ENCODE data around the gene INCENP. TPM values are rescaled to one million over a fixed set of nuclear protein-coding genes. Genes with fewer than 3 reads are reported as not detected.

Gene INCENP
- 155 and 163 TPM in 2 replicates for total RNA-seq

DNA sequence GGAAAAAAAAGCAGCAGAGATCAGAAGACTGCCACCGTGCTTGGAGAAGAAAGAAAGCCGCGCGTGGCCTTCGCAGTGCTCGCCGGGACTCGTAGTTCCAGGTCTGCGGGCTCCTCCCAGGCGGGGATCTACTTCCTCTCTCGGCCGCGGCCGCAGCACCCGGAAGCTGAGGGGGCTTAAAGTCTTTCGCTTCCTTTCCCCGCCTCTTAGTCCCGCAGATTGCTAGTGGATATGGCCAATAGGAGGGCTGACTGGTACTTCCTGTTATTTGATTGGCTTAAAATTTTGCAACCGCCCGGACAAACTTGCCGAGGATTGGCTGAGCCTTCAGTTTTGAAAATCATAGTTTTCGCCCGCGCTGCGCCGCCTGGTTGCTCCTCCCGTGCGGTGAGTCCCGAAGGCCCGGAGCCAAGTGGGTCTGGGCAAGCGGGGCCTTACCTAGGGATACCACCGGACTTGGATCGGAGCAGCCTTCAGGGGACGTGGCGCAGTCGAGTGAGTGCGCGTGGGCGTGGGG is at the start of gene INCENP:
Gene INCENP, plus strand, starts transcription at position 343 of the 517 bp plus-strand sequence. CDS start 4,151 bp downstream, outside the sequence.
- intact Hi-C loops (cut with micrococcal nuclease) = loop anchor here (1.0 to 10.0 kb wide), 6 partner anchors 11 to 431 kb away; partner anchors contain the start of genes FEN1, FTH1 and TMEM258

DNA sequence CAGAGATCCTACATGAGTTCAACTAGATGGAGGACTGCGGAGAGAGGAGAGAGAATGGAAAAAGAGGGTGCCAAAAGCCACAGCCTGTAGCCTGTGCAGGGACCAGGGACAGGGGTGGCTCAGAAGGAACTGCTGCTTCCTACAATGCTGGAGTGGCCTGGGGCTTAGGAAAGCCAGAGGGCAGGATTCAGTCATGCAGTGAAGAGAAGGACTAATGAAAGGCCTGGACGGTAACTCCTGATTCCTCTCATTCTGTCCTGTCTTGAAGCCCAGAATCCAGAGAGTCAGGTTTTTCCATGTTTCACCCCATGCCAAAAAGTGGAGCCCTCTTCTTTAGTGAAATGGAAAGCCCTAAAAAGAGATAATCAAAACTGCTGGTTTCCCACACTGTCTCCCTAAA is 48.4 kb upstream of the INCENP start:
- intact Hi-C loops (cut with micrococcal nuclease) = no loop called here

DNA sequence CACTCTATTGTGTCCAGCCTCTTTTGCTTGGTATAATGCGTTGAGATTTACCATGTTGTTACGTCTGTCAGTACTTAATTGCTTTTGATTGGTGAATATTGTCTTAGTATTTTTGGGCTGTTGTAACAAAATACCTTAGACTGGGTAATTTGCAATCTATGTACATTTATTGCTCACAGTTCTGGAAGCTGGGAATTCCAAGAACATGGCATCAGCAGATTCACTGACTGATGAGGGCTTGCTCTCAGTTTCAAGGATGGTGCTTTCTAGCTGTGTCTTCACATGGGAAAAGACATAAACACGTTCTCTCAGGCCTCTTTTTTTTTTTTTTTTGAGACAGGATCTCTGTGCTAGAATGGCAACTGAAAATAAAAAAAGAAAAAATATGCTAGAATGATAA is 46.7 kb upstream of the INCENP start:
- intact Hi-C loops (cut with micrococcal nuclease) = no loop called here

DNA sequence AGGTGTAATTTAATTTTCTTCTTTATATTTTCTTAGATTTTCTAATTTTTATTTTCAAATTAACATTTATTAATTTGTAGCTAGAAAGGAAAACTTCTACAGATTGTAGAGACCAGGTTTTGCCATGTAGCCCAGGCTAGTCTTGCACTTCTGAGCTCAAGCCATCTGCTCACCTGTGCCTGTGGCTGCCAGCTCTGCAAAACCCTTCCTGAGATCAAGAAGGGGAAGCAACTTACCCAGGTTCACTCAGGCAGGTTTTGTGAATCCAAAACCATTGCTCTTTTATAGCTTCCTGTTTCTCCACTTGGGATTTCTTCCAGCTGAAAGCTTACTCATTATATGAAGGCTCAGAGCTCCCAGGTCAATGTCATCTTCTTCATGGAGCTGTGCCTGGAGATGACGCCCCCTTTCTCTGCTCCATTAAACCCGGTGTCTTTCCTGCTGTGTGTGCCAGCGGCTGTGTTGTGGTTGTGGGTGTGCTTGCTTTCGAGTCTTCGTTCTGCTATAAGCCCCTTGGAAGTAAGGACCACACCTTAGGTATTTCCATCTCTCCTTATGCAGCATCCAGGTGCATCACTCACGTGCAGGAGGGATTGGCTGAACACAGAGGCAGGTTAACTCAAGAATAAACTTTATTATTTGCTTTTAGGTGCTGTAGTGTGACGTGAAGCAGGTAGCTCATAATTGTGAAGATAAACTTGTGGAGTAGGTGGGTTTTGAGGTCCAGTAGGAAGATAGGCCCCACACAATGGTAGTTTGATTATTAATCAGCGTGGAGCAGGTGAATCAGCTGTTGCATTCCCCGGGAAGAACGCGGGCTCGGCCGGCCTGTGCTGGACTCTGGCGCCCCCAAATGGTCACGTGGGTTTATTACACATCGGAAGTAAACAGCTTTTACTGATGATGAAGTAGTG is 42.2 kb upstream of the INCENP start:
- intact Hi-C loops (cut with micrococcal nuclease) = loop anchor here (1.0 to 5.0 kb wide), 2 partner anchors 134 to 182 kb away; no protein-coding TSS in a partner anchor

DNA sequence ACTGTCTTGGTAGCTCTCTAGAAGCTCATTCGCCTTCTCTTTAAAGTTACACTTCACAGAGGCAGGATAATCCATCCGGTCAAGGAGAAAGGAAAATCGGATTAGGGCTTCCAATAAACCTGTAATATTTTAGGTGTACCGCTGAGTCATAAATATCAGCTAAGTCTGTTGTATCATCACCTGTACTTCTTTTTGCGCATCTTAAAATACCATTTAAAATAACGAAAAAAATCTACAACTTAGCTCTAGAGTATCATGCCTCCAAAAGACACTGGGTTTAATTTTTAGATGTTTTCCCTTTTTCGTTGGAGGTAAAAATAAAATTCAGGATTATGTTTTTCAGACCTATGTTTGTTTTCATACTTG is 41.5 kb upstream of the INCENP start:
- intact Hi-C loops (cut with micrococcal nuclease) = loop anchor here (1.0 to 5.0 kb wide), 2 partner anchors 135 to 183 kb away; no protein-coding TSS in a partner anchor

DNA sequence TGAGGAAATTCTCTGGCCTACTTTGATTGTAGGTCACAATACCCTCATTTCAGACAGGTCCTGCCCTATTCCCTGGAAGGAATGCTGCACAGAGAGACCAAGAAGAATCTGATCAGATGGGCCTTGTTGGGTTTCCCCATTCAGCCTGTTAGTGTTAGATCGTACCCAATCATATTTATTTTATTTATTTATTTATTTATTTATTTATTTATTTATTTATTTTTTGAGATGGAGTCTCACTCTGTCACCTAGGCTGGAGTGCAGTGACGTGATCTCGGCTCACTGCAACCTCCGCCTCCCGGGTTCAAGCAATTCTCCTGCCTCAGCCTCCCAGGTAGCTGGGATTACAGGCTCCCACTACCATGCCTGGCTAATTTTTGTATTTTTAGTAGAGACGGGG is 39.0 kb upstream of the INCENP start:
- intact Hi-C loops (cut with micrococcal nuclease) = loop anchor here (5.0 kb wide), 1 partner anchor 138 kb away; no protein-coding TSS in a partner anchor

DNA sequence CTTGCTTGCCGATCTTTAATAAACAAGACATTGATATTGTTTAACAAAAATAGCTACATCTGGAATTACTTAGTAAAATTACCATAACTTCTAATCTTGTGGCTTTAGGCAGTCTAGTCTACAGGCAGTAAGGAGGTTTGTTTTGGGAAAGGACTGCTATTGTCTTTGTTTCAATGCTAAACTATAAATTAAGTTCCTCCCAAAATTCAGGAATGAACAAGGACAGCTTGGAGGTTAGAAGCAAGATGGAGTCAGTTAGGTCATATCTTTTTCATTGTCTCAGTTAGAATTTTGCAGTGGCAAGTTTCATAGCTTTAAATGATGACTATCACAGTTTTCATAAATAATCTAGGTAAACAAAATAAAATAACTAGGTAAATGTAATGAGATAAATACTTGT is 36.1 kb upstream of the INCENP start:
- intact Hi-C loops (cut with micrococcal nuclease) = no loop called here

DNA sequence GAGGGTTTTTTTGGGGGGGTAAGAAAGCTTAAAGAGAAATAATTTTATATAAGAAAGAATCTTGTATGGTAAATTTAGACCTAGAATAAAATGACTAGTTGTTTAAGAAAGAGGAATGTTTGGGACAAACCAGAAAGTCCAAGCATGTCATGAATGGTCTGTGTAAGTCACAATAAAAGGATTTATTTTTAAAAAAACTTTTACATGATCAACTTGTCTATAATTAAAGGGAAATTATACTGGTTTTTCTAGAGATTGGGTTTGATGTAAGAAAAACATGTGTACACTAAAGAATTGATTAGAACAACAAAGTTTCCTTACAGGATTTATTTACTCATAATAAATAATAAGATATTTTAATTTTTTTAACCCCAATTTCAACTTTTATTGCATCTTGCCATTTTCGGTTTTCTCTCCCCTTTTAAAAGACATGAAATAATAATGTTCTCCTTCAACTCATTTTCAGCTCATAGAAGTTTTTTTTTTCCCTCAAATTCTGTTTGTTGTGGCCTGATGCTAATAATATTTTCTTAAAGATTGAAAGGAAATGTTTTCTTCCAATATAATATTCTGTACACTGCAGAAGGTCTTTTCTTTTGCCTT is 35.4 kb upstream of the INCENP start:
- intact Hi-C loops (cut with micrococcal nuclease) = no loop called here

DNA sequence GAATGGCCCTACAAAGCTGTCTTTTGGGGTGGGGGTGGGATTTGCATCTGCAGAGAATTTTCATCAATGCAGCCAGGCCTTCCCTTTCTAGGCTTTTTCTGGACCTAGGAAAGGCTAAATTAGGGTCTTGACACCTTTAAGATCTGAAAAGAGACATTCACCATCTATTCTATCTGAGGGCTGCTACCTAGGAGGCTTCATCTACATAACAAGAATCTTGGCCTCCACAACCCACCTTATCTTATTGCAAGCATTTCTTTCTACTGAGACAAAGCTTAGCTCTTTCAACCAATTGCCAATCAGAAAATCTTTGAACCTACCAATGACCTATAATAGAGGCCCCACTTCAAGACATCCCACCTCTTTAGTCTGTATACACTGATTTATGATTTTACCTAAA is 20.7 kb upstream of the INCENP start:
- intact Hi-C loops (cut with micrococcal nuclease) = no loop called here

DNA sequence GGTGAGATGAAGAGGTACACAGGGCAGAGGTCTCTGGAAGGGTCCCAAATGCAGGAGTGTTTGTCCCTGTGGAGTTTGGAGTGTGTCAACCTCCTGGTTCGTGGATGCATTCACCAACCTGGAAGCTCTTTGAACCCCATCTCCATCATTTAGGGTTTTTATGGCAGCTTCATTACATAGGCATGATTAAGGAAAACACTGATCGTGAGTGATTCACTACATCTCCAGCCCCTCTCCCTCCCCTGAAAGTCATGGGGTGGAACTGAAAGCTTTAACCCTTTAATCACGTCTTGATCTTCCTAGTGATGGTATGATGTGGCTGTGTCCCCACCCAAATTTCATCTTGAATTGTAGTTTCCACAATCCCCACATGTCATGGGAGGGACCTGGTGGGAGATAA is 19.8 kb upstream of the INCENP start:
- intact Hi-C loops (cut with micrococcal nuclease) = no loop called here

DNA sequence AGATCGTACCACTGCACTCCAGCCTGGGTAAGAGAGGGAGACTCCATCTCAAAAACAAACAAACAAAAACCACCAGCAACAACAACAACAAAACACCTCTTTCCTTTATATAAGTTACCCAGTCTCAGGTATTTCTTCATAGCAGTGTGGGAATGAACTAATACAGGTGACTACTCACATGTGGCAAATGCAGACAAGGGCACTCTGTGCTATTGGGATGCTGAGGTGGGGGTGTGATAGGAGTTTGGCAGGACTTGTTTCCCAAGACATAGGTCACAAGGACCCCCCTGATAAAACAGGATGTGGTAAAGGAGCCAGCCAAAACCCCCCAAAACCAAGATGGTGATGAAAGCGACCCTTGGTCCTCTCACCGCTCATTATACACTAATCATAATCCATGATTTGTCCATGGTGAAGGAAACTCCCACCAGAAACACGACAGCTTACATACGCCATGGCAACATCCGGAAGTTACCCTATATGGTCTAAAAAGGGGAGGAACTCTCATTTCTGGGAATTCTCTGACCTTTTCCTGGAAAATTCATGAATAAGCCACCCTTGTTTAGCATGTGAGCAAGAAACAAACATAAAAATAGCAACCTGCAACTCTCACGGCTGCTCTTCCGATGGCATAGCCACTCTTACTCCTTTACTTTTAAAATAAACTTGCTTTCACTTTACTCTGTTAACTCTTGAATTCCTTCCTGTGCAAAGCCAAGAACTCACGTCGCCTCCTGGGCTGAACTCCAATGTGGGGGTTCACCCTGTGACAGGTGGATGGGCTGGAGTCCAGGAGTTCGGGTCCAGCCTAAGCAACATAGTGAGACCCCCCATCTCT is 18.8 kb upstream of the INCENP start:
- intact Hi-C loops (cut with micrococcal nuclease) = loop anchor here (1.0 to 5.0 kb wide), 3 partner anchors 138 to 313 kb away; partner anchors contain the start of genes FEN1, FTH1 and TMEM258

DNA sequence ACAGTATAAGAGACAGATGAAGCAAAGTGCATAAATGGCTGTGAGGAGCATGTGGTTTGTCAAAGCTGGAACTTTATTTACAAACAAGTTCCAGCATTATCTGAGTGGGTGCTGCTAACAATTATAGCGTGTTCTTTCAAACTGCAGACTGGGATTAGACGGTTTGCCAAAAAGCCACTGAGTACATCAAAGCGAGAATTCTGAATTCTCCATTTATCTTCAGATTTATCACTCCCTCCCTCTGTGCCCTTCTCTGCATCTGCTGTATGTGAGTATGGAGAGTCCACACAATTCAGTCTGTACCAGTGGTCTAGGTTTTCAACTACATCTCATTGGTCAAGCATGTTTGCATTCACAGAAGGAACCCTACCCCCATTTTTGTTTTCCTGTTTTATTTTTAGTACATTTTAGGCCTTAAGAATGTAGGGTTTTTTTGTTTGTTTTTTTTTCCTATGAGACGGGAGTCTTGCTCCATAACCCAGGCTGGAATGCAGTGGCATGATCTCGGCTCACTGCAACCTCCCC is 18.1 kb upstream of the INCENP start:
- intact Hi-C loops (cut with micrococcal nuclease) = loop anchor here (1.0 to 5.0 kb wide), 3 partner anchors 138 to 313 kb away; partner anchors contain the start of genes FEN1, FTH1 and TMEM258

DNA sequence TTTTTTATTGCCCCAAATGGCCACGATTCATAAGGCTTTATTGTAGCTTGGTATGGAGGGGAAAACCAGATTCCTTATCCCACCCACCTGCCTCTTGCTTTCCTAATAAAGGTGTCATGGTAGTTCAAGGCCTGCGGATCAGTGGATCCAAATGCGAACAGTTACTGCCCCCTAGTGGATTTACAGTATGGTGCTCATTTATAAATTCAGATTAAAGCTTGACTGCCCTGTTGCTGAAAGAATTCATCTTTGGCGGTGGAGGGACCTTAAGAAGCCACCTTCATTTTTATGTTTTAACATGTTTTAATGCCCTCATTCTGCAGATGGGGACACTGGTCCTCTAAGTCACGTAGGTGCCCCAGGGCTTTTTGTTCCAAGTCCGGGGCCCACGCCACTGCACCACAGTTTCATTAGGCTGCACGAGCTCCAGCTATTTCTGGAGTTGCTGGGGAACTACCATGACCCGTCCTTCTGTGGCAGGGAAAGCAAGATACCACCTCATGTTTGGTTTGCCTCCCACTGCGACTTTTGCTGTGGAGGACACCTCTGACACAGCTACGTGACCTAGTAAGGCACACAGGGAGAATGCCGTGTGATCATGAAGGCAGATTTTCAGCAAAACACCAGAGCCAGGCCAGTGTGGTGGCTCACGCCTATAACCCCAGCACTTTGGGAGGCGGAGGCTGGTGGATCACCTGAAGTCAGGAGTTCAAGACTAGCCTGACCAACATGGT is 15.6 kb upstream of the INCENP start:
- intact Hi-C loops (cut with micrococcal nuclease) = loop anchor here (1.0 to 5.0 kb wide), 4 partner anchors 161 to 316 kb away; partner anchors contain the start of genes FEN1 and TMEM258

DNA sequence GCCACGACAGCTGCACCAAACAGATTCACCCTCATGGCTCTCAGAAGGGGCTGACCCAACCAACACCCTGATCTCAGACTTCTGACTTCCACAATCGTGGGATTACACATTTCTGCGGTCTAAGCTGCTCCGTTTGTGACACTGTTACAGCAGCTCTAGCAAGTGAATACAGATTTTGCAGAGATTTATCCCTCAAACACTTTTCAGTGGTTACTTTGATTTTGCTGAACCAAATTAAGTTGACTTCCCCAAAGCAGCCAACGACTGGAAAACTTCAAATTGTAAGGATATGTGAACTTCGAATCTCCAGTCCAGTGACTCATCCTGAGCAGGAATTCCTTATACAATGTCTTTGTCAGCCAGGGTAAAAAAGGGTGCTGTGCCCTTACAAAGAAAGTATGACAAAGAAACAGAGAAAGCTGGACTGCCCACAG is 14.8 kb upstream of the INCENP start:
- intact Hi-C loops (cut with micrococcal nuclease) = loop anchor here (1.0 to 5.0 kb wide), 4 partner anchors 162 to 317 kb away; partner anchors contain the start of genes FEN1 and TMEM258

DNA sequence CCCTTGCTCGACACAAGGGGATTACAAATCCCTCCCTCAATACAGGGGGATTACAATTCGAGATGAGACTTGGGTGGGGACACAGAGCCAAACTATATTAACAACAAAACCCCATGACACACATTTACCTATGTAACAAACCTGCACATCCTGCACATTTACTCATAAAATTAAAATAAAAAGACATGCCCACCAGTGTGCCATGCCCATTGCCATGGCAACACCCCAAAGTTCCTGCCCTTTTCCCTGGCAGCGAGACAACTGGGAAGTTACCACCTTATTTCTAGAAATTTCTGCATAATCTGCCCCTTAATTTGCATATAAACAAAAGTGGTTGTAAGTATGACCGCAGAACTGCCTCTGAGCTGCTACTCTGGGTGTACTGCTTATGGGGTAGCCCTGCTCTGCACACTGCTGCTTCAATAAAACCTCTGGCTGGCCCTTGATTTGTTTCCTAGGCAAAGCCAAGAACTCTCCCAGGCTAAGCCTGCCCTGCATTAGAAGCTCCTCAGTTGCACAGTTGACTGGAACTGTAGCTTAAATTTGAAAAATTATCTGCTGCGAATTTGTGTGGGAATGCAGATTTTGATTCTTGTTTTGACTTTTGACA is 8.6 kb upstream of the INCENP start:
- intact Hi-C loops (cut with micrococcal nuclease) = no loop called here

DNA sequence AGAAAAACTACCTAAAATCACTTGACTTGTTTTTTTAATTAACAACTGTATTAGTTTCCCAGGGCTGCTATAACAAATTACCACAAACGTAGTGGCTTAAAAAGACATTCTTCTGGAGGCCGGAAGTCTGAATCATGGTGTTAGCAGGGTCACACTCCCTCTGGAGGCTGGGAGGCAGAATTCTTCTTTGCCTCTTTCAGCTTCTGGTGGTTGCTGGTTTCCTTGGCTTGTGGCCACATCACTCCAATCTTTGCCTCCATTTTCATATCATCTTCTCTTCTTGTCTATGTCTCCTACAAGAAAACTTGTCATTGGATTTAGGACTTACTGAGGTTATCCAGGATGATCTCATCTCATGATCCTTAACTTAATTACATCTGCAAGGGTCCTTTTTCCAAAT is 7.4 kb upstream of the INCENP start:
- intact Hi-C loops (cut with micrococcal nuclease) = no loop called here

DNA sequence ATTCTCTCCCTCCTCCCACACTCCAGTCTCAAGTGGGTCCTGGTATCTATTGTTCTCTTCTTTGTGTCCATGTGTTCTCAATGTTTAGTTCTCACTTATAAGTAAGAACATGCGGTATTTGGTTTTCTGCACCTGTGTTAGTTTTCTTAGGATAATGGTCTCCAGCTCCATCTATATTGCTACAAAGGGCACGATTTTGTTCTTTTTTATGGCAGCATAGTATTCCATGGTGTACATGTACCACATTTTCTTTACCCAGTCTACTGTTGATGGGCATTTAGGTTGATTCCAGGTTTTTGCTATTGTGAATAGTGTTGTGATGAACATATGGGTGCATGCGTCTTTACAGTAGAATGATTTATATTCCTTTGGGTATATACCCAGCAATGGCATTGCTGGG is 4.2 kb upstream of the INCENP start:
- intact Hi-C loops (cut with micrococcal nuclease) = no loop called here

DNA sequence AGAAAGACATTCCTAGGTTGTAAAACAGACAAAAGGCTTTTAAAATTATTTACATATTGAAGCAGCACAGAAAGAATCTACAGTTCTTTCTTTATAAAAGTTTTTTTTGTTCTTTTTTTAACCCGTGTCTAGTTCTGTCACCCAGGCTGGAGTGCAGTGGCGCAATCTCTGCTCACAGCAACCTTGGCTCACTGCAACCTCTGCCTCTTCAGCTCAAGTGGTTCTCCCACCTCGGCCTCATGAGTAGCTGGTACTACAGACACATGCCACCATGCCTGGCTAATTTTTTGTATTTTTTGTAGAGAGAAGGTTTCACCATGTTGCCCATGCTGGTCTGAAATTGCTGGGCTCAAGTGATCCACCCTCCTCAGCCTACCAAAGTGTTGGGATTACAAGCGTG is 3.8 kb upstream of the INCENP start:
- intact Hi-C loops (cut with micrococcal nuclease) = loop anchor here (5.0 to 10.0 kb wide), 3 partner anchors 93 to 435 kb away; no protein-coding TSS in a partner anchor

DNA sequence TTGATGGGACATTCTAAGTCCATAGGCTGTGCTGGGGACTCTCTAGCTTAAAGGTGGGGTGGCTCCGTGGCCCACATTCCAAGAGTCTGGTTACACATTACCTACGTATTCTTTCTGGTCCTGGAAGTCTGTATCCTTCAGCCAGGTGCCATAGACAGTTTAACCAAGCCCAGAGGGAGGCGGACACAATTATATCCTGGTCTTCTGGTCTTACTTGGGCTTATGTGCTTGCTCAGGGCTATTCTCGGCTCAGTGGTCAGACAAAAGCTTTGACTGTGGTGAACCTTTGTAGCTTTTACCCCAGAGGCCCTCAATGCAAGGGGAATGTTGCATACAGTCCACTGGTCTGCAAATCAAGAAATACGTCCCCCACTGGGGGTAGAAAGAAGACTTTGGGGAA is 3.4 kb upstream of the INCENP start:
- intact Hi-C loops (cut with micrococcal nuclease) = loop anchor here (5.0 to 10.0 kb wide), 3 partner anchors 93 to 434 kb away; no protein-coding TSS in a partner anchor

Data from T-helper 2 cell treated with Interferon-gamma antibody and Interleukin-4, amounts not matched to agents 100 ng/mL and 5 ng/mL, for 36 hours (primary cell).